ENCODE results near the gene SLC9A9. TPM values are rescaled to one million over a fixed set of nuclear protein-coding genes. Genes with fewer than 3 reads are reported as not detected.

Gene SLC9A9
- total and polyA plus RNA-seq, 9 of the 15 experiments (the other 6 are each of a cell fraction or from before 2014, with no cell fraction given): 0.03 to 0.13 TPM; not detected in 7

DNA sequence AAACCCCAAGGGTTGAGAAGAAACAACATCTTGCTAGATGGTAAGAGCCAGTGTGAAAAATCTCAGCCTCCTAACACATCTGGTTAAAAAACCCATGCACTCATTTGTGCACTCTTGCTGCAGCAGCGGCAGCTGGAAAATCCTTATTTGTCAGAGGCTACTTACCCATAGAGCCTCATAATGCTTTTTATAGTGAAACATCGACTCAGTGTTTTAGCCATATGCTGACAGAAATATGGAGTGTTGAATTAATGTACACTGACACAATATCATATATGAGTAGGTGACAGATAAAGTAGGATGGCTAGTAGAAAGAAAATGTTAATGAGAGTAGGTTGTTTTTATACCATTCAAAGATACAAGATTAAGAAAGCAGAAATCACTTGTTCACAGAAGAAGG lies 13.0 kb downstream of the SLC9A9 start (continued):
- no peak for TF ChIP-seq USF1 (CRISPR knock-in tag; IDR thresholded peaks at IDR 0.05)
- TF ChIP-seq ZNF280A (IDR thresholded peaks at IDR 0.05; ENCODE audit: low read depth, partially characterized antibody): no peak

- Histone ChIP-seq H3K4me1 (replicated peaks in 1 of 2; ENCODE audit: control insufficient read depth in 2 of 2, insufficient read depth in 2 of 2, low read length in 2 of 2) (no peaks in the 10 kb centered on the region), H3K9me1 (ENCODE audit: control insufficient read depth, insufficient read depth, low read length) (no peaks in the 10 kb centered on the region), H3K27ac (ENCODE audit: extremely low read depth, low read depth, low read length) (no peak overlapping the region), H3K9ac (ENCODE audit: insufficient read depth in 1 of 2, low read depth in 2 of 2, low read length in 2 of 2) (no peak overlapping the region), H3K4me2 (ENCODE audit: insufficient read depth, low read length) (no peak overlapping the region), H4K20me1 (replicated peaks; ENCODE audit: control insufficient read depth, insufficient read depth, low read length) (no peaks in the 10 kb centered on the region), H3K27me3 (ENCODE audit: control insufficient read depth in 2 of 2, insufficient read depth in 2 of 2, low read length in 2 of 2) (no peaks in the 10 kb centered on the region), H3K4me3 (no peak overlapping the region), H3K9me3 (replicated peaks; ENCODE audit: control insufficient read depth, insufficient read depth, low read depth, low read length) (no peaks in the 10 kb centered on the region), H2AFZ (ENCODE audit: low read depth, low read length) (no peak overlapping the region), H3K79me2 (ENCODE audit: control insufficient read depth, insufficient read depth, low read length) (no peaks in the 10 kb centered on the region), H3K36me3 (ENCODE audit: control insufficient read depth, insufficient read depth, low read length) (no peaks in the 10 kb centered on the region)
- CTCF ChIA-PET (ENCODE audit: low intra/inter-chr PET ratio): no interaction called here
- POLR2A ChIA-PET: no interaction called here
- TF ChIP-seq DNMT1 (IDR thresholded peaks at IDR 0.05) (no peak), YY1 (IDR thresholded peaks at IDR 0.05; ENCODE audit: borderline replicate concordance in 1 of 3, control insufficient read depth in 1 of 3, extremely low read depth in 1 of 3, insufficient read depth in 3 of 3, insufficient read length in 1 of 3, insufficient replicate concordance in 2 of 3, low read depth in 1 of 3, low read length in 2 of 3) (no peak), MEF2D (tag; conservative IDR thresholded peaks at IDR 0.05; ENCODE audit: low read depth) (no peak), SMARCA4 (IDR thresholded peaks at IDR 0.05) (no peak), PHF20 (IDR thresholded peaks at IDR 0.05; ENCODE audit: partially characterized antibody) (no peak), KDM2B (CRISPR knock-in tag; IDR thresholded peaks at IDR 0.05) (no peak), NFIC (IDR thresholded peaks at IDR 0.05) (no peak), SMARCE1 (IDR thresholded peaks at IDR 0.05) (no peak), ZBTB11 (CRISPR knock-in tag; IDR thresholded peaks at IDR 0.05) (no peak), USF1 (CRISPR knock-in tag; IDR thresholded peaks at IDR 0.05) (no peak), NFIX (CRISPR knock-in tag; IDR thresholded peaks at IDR 0.05; ENCODE audit: low read depth) (no peak), ZNF263 (CRISPR knock-in tag; IDR thresholded peaks at IDR 0.05; ENCODE audit: borderline replicate concordance) (no peak), ARNT (IDR thresholded peaks at IDR 0.05) (no peak), KDM4B (IDR thresholded peaks at IDR 0.05; ENCODE audit: borderline replicate concordance in 2 of 2, low read depth in 1 of 2) (no peak)
- intact Hi-C loops (cut with micrococcal nuclease) (no loop called here), in situ Hi-C loops (cut with MboI) (no loop called here)
- no peak for ATAC-seq
- no peak for DNase-seq (ENCODE audit: extremely low read depth in 1 of 4, low spot score in 3 of 4)
- no peak for FAIRE-seq
- BruUV-seq (replicated peaks): no TSS peak
Measured at GRCh38 chr3:143832433-143832832, 15.8 kb downstream of the SLC9A9 start.
